Stimulated activated CD4-positive, alpha-beta T cell treated with anti-CD3 and anti-CD28 coated beads, TNF-alpha, amount 100 ng/mL, for 48 hours (primary cell): Measurements from ENCODE around the gene BTBD10.
A peak's percentile ranks its signal among the peaks of the same experiment; 100 is the strongest.
"Not testable (repeated sequence)": the region's sequence is repeated elsewhere in the genome, so short reads cannot be mapped to it uniquely, and the experiment has no call there.

Experiments
- DNase-seq, 3 donors: peaks; one replicate each; pipeline ENCODE4 v3.0.0-alpha.2; 2020; ENCODE audit warnings: low read depth in 3 of 3

Gene BTBD10

GRCh38 chr11:13440100-13440855 is 22.7 kb downstream of the BTBD10 start:
- no peak for DNase-seq

DNA sequence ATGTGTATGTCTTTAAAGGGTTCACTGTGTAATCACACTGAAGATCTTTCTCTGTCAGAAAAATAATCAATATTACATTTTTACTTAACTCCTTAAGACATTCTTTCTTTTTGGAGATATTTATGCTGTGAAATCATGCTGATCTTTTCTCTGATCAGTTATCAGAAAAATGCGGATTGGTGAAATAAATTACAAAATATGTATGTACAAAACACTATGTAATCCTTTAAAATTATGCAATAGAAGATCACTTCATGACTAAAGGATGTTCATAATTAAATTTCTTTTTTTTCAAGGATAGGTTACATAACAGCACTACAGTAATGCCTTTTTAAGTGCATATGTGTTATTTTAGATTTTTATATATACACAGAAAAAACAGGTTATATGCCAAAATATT is 24.7 kb downstream of the BTBD10 start:
- DNase-seq, result no peak

GRCh38 chr11:13436836-13437235 is 26.2 kb downstream of the BTBD10 start:
- not testable (repeated sequence) for DNase-seq

GRCh38 chr11:13434247-13435205 is 28.5 kb downstream of the BTBD10 start:
- no peak for DNase-seq

DNA sequence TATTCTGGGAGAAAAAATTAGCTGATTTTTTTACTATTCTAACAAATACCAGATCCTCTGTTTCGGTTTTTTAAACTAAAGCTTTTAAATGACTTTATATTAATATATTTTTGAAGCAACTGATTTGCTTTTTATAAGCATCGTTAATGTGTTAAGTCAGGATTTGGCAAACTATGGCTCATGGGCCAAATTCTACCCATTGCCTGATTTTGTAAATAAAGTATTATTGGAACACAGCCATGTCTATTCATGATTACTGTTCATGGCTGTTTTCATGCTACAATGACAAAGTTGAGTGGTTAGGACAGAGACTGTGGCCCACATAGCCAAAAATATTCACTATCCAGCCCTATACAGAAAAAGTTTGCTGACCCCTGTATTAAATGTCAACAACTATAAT is 29.6 kb downstream of the BTBD10 start:
- DNase-seq, result no peak

GRCh38 chr11:13429836-13430235 is 33.2 kb downstream of the BTBD10 start:
- DNase-seq, result no peak

GRCh38 chr11:13429288-13429687 is 33.7 kb downstream of the BTBD10 start:
- no peak for DNase-seq

DNA sequence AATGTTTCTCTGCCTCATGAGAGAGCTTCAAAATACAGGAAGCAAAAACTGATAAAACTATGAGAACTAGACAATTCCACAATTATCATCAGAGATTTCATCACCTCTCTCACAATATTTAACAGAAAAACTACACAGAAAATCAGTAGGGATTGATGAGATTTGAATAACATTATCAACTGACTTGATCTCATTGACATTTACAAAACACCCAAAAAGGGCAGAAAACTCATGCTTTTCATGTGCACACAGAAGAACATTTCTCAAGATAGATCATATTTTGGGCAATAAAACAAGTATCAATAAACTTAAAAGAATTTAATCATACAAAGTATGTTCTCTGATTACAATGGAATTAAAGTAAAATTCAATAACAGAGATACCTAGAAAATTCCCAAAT is 35.6 kb downstream of the BTBD10 start:
- no peak for DNase-seq

DNA sequence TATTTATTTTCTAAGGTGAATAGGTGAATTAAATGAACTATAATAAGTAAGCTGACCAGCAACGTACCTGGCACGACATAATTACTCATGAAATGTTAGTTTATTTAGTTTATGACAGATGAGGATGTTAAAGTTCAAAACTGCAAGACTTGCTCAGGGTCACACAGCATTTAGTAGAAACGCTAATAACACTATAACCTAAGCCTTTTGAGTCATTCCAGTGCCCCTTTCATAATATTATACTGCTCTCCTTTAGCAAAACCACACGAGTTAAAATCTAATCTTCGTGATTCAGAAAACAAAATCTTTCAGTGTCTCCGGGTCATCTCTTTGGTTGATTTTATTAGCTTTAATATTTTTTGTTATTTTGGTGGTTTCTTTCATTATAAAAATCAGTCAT is 39.6 kb downstream of the BTBD10 start:
- DNase-seq, result no peak

DNA sequence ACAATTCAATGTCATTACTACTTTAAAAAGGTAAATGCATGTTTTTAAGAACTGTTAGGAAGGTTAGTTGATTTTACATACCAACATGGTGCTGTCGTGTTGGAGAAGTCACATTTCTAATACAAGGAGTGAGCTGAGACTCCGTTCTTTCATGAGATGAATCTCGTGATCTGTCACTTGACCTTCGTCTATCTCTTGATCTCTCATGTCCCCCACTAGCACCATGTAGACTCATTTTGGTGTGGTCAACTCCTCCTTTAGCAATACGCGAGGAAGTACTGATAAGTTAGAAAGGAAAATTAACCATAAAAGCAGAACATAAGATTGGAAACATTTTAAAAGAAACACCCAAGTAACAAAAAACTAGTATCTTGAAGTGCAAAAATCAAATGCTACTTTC is 41.5 kb downstream of the BTBD10 start:
- no peak for DNase-seq

GRCh38 chr11:13415201-13415600 is 47.8 kb downstream of the BTBD10 start:
- DNase-seq, result no peak

DNA sequence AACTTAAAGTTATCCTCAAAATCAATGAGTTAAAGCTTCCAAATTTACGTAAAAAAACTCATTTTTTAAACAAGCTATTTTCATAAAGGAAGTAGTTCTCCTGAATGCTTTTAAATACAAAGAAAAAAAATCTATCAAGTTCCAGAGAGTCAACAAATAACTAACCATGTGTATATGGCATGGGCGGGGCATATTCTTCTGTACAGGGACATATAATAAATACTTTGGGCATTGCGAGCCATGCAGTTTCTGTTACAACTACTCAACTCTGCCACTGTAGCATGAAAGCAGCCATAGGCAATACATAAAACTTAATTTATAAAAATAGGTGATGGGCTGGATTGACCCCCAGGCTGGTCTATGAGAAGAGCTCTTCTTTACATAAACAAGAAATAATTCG is 57.8 kb downstream of the BTBD10 start:
- DNase-seq, result no peak

DNA sequence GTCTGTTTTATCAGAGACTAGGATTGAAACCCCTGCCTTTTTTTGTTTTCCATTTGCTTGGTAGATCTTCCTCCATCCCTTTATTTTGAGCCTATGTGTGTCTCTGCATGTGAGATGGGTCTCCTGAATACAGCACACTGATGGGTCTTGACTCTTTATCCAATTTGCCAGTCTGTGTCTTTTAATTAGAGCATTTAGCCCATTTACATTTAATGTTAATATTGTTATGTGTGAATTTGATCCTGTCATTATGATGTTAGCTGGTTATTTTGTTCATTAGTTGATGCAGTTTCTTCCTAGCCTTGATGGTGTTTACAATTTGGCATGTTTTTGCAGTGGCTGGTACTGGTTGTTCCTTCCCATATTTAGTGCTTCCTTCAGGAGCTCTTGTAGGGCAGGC is 64.7 kb downstream of the BTBD10 start:
- DNase-seq, result not testable (repeated sequence)

DNA sequence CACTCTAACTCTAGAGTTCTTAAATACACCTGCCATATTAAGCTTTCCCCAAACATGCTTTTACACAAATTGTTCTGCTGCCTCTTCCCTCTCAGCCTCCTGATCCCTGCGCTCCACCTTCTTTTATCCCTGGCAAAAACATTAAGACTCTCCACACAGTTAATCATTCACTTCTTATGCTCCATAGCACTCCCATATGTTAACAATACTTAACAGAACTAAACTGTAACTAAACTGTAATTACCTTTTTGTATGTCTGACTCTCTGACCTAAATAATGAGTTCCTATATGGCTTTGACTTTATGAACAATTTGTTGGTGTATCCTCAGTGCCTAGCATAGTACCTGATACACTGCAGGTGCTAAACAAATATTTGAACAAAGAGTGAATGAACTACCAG is 71.8 kb downstream of the BTBD10 start:
- DNase-seq, result no peak

DNA sequence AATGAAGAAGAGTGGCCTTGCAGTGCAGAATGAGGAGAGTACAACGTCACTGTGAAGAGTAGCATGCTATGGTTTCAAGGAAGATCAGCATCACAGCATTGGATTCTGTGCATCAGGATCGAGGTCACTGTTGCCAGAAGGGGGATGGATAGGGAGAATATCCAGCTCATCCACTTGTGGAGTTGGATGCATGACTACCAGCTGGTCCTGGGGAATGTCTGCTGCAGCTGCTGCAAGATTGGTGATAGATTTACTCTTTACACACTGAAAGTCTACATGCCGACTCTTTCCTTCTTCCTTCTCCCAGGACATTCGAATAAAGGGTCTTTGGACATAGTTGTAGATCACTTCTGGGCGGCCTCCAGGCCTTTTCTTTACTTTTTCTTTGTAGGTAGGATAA is 74.3 kb downstream of the BTBD10 start:
- no peak for DNase-seq

DNA sequence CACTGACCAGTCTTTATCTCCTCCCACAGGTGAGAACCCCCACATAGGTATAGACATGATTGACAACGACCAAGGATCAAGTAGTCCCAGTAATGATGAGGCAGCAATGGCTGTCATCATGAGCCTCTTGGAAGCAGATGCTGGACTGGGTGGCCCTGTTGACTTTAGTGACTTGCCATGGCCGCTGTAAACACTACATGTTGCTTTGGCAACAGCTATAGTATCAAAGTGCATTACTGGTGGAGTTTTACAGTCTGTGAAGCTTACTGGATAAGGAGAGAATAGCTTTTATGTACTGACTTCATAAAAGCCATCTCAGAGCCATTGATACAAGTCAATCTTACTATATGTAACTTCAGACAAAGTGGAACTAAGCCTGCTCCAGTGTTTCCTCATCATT is 76.5 kb downstream of the BTBD10 start:
- DNase-seq, result no peak

DNA sequence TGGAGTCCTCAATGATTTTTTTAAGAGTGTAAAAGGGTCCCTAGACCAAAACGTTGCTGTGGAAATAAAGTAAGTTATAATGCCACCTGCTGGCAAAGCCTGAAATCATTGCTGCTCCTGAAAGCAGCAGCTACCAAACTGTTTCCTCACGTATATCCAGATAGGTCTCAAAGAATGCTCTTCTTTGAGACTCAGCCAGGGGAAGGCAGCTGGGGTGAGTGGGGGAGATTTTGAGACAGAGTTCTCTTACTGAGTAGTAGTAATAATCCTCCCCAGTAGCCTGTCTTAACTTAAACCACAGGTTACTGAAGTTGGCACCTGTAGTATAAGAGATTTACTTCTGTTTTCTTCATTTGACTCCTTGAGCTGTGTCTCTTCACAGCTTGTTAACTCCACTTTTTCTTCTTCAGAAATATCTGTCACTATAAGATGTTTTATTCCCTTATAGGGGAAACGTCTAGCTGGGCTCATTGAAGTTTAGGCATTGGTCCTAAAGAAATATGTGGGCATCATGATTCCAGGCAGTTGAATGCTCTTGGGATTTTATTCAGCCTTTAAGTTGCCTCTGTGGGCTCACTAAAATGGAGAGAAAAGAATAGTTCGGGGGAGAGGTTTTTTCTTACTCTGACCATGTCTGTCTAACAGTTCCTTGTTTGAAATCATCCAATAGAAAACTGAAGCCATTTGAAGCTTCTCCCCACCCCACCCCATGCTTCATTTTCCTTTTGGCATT is 77.9 kb downstream of the BTBD10 start:
- peak in 2 of 3 donors; percentile 1 to 7 for DNase-seq

DNA sequence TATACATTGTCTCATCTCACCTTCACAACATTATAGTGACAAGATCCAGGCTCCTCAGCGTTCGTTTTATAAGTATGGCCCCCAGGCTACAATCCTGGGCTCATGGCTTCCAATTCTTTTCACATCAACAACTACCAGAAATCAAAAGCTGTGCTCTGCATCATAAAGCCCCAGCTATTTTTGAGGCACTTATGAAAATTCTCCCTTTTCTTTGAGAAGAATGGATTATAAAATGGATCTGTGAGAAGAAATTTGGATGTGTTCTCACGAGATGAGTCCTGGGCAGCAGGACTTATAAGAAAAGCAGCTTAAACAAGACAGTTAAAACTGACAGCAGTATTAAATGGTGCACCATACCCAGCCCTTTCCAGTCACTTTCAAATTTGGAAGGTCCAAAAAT is 80.3 kb downstream of the BTBD10 start:
- no peak for DNase-seq

- DNase-seq, result no peak
Observed at GRCh38 chr11:13380731-13381130, 82.3 kb downstream of the BTBD10 start.

- no peak for DNase-seq
Observed at GRCh38 chr11:13378316-13378715, 84.7 kb downstream of the BTBD10 start.

DNA sequence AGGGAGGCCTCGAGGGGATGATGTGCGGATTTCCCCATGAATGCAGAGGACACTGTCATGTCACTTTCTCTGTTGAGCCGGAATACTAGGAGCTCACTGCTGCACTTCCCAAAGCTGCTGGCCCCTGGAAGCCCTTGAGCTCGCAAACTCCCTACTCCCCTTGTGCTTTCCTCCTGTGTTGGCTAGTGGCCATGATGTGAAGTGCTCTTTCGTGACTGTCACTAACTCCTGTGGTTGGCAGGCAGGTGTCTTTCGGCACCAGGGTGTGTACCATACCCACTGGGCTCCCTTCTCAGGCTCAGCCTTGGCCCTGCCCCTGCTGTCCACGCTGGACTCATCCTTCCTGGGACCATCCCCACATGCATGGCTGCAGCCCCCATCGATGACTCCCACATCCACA is 86.2 kb downstream of the BTBD10 start:
- DNase-seq, result no peak

- DNase-seq, result no peak
Observed at GRCh38 chr11:13376402-13376801, 86.6 kb downstream of the BTBD10 start.
